HG03439 (cell line): ENCODE data around the gene ABAT.
"Not testable (repeated sequence)": the region's sequence is repeated elsewhere in the genome, so short reads cannot be mapped to it uniquely, and the experiment has no call there.

ENCODE experiments used
- ATAC-seq: cut with Tn5 transposase; IDR thresholded peaks from one replicate; pipeline ENCODE4 v1.9.1; 2021; ENCODE audit warnings: mild to moderate bottlenecking, moderate library complexity; ENCODE audit not compliant: unreplicated experiment

Gene ABAT

DNA sequence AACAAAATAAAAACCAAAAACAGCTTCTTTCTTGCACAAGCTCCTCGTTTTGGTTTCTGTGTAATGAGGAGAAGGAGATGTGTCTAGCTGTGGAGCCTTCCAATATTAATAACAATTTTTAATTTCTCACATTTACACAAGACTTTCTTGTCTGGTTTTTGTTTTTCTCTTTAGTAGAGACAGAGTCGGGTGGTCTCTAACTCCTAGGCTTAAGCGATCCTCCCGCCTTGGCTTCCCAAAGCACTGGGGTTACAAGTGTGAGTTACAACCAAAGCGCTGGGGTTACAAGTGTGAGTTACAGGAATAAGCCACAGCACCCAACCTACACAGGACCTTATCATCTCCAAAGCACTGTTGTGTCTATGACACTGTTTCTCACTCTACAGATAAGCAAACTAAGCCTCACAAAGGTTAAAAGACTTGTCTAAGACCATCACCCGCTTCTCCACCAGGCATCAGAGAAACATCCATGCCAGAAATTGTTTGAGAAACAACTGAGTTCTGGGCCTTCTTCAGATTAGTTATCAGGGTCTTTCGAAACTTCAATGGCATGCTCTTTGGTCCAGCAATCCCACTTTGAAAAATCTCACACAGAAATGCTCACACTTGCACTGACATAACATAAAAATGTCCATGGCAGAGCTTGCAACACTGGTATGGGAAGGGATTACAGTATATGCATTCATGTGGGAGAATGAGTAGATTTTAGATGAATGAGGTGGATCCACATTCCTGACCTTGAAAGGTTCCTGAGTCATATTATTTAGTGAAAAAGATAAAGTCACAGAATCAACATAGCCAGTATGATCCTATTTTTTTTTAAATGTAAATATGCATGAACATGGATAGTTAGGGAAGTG, 3.9 kb downstream of the ABAT start:
- no peak for ATAC-seq

DNA sequence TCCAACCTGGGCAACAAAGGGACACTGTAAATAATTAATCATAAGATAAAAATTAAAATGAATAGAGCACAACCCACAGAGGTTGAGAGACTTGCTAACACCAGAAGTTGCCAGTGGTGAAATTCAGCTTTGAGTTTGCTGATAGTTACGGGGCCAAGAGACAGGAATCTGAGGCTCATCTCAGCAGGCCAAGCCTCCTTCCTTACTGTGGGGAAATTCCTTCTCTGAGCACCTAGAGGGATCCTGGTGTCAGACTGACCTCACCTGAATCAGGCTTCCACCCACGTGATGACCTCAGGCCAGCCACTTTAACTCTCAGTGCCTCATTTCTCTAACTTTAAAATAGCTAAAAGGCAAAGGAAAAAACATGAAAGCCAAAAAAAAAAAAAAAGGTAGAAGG, 4.7 kb downstream of the ABAT start:
- no peak for ATAC-seq

DNA sequence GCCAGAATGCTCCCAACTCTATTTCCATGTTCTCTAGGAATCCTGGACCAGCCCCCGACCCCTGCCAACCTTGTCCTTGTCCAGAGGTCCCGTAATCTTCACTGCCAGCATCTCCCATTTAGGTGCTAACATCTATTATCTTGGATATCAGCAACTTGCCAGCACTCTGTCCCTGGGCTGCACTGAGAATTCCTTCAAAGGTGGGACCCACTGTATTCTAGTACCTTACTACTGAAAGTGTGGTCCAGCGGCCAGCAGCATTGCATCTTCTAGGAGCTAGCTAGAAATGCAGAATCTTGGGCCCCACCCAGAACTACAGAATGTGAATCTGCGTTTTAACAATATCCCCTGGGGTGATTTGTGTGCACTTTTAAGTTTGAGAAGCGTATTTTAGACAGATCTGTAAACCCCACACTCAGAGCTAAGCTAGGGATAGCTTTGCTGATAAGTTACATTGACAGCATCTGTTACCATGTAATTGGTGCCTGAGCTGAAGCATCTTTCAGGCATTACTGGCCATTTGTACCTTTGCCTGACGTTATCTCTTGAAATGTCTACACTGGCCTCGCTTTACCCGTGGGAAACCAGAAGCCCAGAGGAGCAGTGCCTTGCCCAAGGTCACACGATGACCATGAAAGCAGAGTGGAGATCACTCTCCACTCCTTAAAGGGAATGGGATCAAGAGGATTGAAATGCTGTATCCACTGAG, 8.3 kb downstream of the ABAT start:
- ATAC-seq, result no peak

DNA sequence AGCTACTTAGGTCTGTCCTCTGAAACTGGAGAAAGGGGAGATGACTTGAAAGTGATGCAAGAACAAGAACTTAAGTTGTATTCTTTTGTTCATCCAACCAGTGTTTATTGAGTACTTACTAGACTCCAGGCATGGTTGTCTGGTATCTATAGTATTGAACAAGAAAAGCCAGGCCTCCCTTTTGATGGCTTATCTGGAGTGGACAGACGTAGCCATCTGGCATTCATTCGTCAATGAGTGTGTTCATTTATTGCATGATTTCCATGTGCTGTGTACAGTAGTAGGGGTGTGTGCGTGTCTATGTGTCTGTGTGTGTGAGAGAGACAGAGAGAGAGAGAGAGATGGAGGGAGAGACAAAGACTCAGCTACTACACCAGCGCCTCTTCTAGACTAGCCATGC, 9.2 kb downstream of the ABAT start:
- ATAC-seq, result no peak

DNA sequence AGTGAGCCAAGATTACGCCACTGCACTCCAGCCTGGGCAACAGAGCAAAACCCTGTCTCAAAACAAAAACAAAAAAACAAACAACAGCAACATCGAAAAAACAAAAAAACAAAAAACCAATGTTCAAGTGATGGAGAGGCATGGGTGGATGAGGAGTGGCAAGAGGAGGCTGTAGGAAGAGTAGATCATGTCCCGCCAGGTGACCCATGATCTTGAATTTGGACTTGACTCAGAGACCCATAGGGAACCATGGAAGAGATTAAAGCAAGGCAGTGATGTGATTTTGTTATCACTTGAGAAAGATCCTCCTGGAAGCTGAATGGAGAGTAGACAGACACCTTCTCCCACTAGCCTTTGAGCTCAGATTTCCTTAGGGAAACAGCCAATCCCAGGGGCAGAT, 11.2 kb downstream of the ABAT start:
- ATAC-seq, result no peak

DNA sequence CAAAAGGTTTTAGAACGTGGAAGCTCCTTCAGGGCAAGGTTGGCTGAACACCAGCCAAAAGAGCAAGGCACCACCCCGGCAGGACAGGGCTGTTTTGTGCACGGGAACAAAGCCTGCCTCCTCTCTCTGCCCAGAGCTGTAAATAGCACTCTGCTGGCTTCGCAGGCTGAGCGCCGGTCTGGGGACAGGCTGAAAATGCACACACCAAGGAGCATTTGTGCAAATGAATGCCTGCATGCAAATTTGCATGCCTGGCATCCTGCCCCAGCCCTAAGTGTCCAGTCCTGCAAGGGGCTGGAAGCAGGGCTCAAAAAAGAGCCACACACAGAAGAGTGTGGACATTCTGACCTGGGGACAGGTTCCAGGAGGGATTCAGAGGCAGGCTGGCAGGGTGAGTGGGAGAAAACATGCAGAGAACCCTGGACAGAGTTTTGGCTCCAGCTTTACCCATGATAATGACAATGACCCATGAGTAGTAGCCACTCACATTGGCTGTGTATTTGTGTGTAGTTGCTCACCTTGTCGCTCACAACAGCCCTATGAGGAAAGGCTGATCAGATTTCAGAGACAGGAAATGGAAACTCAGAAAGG, 11.7 kb downstream of the ABAT start:
- ATAC-seq, result no peak

DNA sequence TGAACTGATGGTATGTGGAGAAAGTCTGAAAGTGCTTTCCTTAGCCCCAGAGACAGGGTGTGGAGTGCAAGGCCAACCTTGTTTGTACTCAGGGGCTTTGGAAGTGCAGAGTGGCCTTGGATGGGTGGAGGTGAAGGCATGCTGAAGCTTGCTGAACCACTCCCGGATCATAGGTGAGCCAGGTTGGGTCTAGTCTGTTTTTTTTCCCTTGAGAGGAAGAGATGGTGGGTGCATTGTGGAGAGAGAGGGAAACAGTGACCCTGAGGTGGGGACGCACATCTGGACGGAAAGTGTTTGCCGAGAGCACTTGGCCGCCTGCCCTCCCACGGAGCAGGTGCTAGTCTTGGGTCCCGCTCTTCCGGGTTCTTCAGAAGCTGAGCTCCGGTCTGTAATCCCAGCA, 12.5 kb downstream of the ABAT start:
- ATAC-seq, result no peak

DNA sequence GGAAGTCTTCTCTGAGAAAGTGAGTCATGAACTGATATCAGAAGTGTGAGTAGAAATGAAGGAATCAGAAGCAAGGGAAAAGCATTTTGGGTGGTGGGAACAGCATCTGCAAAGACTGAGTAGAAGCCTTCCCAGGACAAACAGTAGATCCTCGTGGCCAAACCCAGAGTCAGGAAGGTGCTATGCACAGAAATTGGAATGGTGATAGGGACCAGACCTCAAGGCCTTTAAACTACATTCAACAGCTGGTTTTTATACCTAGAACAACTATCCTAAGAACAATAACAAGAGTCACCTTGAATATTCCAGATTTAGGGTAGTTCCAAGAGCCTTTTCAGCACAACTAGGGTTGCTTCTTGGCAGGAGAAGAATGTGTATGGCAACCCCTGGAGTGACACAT, 15.3 kb downstream of the ABAT start:
- ATAC-seq, result no peak

DNA sequence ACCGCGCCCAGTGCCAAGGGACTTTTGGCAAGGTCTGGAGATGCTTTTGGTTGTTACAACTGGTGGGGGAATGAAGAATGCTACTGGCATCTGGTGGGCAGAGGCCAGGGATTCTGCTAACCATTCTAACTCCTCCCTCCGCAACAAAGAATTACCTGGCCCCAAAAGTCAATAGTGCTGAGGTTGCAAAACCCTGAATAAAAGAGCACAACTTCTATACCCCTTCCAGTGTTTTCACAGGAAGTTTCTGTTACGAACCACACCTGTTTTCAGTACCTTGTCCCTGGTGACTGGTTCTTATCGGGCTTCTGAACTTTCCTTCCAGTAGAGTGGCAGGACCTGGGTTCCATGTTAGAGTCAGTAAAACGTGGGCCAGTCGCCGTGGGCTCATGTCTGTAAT, 17.3 kb downstream of the ABAT start:
- no peak for ATAC-seq

DNA sequence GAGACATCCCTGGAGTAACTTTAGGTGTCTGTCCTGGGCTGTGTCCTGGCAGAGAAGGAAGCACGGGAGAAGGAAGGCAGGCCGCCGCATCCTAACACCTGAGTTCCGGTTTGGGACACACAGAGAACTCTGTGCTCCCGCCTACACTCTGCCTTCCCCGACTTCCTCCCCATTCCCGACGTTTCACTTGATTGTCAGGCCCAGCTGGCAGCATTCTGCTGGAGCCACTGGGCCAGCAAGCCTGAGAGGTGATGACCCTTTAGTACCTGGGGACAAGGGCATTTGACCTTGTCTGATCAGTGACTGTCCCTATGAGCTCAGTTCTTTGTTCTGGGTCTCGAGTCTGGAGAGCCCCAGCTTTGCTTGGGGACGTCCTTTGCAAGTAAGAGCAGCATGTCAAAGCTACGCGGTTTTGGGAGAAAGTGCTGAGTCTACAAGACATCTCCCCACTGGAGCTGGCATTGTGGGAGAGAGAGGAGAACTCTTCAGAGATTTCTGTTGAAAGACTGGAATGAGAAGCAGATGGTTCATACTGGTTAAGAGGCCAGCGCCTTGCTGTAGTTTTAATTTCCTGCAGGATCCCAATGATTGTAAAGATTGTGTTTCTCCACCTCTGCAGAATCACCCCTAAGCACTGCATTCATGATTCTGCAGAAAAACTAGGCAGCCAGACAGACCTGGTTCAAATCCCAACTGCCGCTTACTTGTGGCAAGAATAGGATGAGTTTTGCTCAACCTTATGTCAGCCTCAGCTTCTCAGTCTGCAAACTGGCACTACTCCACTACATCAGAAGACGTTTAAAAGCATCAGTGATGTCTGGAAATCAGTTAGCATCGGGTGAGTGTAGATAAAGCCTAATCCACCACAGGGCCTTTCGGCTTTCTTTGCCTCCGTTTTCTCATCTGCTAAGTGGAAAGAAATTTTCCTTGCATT, 20.6 kb downstream of the ABAT start:
- ATAC-seq, result no peak

DNA sequence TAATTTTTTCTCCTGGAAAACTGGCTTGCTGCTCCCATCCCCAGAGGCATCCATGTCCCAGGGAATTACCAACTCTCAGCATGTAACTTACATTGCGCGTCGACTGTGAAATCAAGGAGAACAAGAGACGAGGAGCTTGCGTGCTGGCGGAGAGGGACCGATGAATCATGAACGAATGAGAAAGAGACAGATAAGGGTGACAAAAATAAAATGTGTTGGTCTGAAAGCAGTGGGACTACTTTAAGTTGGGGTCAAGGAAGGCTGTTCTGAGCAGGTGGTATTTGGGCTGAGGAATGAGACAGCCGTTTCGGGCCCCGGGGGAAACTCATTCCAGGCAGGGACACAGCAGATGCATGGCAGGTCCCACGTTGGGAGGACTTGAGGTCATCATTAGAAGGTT, 22.5 kb downstream of the ABAT start:
- no peak for ATAC-seq

DNA sequence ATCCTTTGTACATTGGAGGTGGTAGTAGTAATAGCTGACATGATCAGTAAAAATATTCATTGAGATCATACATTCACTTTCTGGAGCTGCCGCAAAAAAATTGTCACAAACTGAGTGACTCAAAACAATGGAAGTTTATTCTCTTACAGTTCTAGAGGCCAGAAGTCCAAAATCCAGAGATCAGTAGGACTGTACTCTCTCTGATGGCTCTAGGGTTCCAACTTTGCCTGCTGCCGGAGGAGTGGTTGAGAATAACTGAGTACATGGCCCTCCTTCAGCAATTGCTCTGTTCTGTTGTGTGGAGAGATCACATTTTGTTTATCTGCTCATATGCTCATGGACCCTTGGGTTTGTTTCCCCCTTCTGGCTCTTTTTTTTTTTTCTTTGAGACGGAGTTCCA, 23.5 kb downstream of the ABAT start:
- ATAC-seq, result no peak

DNA sequence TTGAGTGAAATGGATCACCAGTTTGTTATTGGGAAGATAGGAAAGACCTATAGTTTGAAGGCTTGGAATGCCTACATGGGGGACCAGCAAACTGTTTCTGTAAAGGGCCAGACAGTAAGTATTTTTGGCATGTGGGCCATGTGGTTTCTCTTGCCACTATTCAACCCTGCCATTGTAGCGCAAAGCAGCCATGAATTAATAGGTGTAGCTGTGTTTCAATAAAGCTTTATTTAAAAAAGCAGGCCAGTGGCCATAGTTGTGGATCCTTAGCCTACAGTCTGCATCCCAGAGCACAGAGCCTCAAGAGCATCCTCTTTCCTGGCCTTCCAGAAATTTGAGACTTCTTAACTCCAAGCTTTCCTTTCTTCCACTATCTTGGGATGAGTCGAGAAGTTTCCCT, 29.3 kb downstream of the ABAT start:
- no peak for ATAC-seq

DNA sequence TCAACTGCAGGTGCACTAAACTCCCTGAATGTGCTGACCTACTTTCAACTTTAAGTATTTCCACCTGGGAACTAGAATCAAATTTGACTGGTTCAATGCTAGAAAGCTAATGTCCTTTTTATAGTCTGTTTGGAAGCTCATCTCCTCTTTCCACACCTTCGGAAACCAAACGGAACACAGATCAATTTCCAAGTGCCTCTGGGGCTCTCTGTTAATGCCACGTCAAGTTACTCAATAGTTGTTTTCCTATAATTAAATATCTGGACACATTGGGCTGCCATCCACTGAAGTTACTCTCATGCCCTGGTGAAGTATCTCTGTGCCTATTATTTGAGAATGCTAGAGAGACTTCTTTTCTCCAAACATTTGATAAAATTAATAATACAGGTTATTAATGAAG, 29.7 kb downstream of the ABAT start:
- ATAC-seq, result no peak

DNA sequence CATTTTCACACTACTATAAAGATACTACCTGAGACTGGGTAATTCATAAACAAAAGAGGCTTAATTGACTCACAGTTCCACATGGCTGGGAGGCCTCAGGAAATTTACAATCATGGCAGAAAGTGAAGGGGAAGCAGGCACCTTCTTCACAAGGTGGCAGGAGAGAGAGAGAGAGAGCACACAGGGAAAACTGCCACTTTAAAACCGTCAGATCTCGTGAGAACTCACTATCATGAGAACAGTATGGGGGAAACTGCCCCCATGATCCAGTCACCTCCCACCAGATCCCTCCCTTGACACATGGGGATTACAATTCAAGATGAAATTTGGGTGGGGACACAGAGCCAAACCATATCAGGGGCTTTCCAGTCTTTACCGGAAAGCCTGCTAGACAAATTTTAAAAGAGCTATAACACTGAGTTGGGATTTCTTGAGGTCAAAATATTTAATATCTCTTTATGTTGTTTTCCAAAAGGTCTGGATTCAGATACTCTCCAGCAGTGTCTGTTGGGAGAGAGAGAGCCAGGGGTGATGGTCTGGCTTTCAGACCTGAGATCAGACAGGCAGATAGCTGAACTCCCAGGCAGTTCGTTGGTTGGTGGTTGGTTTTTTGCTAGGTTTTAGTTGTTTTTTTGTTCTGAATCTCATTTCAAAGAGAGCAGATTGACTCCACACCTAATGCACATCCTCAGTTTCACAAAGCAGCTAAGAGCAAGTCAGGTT, 30.8 kb downstream of the ABAT start:
- not testable (repeated sequence) for ATAC-seq

DNA sequence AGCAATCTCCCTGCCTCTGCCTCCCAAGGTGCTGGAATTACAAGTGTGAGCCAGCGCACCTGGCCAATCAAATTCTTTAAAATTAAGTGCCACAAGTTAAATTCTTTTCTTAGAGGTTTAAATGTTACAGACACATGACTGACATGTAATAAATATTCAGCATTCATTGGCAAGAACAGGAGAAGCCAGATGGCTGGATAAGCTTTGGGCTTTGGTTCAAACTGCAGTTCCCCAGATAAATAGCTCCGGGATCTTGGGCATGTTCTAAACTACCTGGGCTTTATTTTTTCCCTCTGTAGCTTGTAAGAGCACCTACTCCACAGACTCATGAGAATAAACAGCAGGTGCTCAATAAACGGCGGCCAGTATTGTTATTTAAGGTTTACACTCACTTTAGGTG, 34.1 kb downstream of the ABAT start:
- ATAC-seq, result no peak

DNA sequence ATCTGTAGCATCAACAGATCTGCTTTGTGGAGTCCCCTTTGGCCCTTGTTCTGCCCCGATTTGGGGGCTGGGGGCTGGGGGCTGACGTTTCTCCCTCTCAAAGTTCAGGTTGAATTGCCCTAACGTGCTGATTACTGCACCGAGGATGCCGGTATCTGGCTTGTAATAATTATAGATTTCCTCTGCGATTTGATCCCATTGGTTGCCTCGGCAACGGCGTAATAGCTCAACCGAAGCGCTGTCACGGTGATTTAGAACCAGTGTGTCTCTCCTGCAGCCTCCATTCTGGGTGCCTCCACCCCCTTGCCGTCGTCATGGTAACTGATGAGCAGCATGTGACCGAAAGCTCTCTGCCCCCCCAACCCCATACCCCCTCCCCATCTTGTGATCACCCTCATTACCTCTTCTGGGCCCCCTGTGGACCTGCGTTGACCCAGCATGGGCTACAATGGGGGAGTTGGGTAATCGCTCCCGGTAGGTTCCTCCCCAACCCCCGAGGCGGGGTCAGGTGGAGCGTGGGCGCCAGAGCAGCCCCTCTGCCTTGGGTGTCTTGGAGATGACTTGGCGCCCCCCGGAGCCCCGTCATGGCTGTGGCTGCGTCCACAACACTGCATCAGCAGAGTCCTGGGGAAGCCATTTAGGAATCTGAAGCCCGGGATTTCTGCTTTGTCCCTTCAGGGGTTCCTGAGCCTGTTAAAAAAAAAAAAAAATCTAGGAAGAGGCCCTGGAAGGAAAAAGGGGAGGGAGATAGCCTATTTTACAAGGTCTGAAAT, 38.4 kb downstream of the ABAT start:
- no peak for ATAC-seq

DNA sequence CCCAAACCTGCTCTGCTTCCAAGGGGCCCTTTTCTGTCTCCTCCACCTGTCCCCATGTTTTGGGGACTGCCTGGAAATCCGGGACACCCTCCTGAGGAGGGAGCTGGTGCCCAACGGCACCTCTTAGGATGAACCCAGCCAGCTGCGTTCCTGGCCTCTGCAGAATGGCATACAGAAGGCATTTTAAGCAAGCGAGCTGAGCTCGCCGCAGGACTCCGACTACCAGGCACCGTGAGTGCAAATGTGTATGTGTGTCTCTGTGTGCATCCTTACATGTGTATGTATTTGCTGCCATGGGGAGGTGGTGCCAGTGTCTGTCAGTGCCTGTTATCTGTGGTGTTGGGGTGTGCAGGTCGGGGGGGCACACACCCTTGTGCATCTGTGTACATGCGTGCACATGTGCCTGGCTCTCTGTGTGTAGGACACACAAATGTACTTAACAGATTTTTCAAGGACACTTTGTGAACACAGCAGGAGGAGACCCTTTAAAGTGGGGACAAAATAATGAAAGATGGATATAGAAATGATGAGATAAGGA, 39.3 kb downstream of the ABAT start:
- no peak for ATAC-seq

DNA sequence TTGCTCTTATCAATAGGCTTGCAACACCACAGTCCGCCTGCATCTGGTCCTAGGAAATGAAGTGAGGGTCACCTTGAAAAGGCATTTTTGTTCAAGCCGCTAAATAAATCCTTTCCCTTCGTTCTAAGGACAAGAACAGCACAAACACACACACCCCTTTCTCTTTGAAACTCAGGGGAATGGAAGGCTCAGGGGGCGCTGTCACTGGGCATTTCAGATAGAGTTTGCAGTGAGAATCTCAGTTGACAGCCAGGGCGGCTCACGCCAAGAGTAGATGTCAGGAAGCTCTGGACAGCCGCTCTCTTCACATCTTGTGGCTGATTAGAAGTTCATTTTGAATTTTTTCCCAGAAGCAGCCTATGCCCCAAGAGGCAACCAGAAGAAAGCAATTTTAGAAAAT, 39.8 kb downstream of the ABAT start:
- no peak for ATAC-seq
